Endothelial cell of umbilical vein (primary cell): ENCODE data around the gene CEP350. TPM values are rescaled to one million over a fixed set of nuclear protein-coding genes. Genes with fewer than 3 reads are reported as not detected.

Experiments used
- BruUV-seq: library from RNA; stranded (reverse); fragments of 400-500 nt; replicated peaks from 2 replicates; lab custom pipeline; 2021; lab: Mats Ljungman, UMichigan
- CTCF ChIA-PET: fragments of 300-600, 350-600 bp; sonication (Branson Sonifier 250); formaldehyde crosslinking; loops from one replicate; lab custom pipeline; 2021; ENCODE audit warnings: antibody characterized with exemption, inconsistent platforms; lab: Charles Lee
- POLR2A ChIA-PET: fragments of 300-600, 350-600 bp; sonication (Branson Sonifier 250); formaldehyde crosslinking; loops from one replicate; lab custom pipeline; 2021; ENCODE audit warnings: antibody characterized with exemption, inconsistent platforms; lab: Charles Lee
- DNase-seq: peaks from one replicate; pipeline ENCODE4 v3.0.0-alpha.2; 2011; ENCODE audit warnings: low read depth, low spot score
- FAIRE-seq: peaks from 2 replicates; lab custom pipeline; 2011; peaks lifted over from hg19 to GRCh38; lab: Jason Lieb, UNC
- H2AFZ ChIP-seq: 2 replicates; pipeline ENCODE4 v1.6.0; 2012; ENCODE audit warnings: low read depth, low read length, control low read depth, inconsistent platforms
- H3K27ac ChIP-seq: 2 replicates; pipeline ENCODE4 v1.5.1; 2011; ENCODE audit warnings: low read depth, mild to moderate bottlenecking, control low read depth, low read length, moderate library complexity; ENCODE audit not compliant: insufficient read depth
- H3K27me3 ChIP-seq, 2 experiments: 2 replicates each; pipeline versions ENCODE4 v1.6.0 to v1.6.1; 2011; ENCODE audit warnings: low read length in 2 of 2, mixed read lengths in 1 of 2; ENCODE audit not compliant: control insufficient read depth in 2 of 2, insufficient read depth in 2 of 2
- H3K36me3 ChIP-seq, 2 experiments: 2 replicates in 1 of 2; 3 replicates in 1 of 2; pipeline ENCODE4 v1.5.1; 2011; ENCODE audit warnings: low read length in 2 of 2, mild to moderate bottlenecking in 1 of 2, moderate library complexity in 1 of 2; ENCODE audit not compliant: control insufficient read depth in 2 of 2, insufficient read depth in 2 of 2; ENCODE audit errors: extremely low read depth in 1 of 2
- H3K4me1 ChIP-seq: 3 replicates; pipeline ENCODE4 v1.5.1; 2011; ENCODE audit warnings: mild to moderate bottlenecking, low read length; ENCODE audit not compliant: control insufficient read depth, insufficient read depth; ENCODE audit errors: extremely low read depth
- H3K4me2 ChIP-seq: 2 replicates; pipeline ENCODE4 v1.6.1; 2011; ENCODE audit warnings: low read length, control low read depth, mixed read lengths; ENCODE audit not compliant: insufficient read depth
- H3K4me3 ChIP-seq, 3 experiments: fragments of 200-600 bp in 1 of 3; sonication (generic), shearing (Covaris generic) in 1 of 3; replicated peaks in 1 of 3; 2 replicates each; pipeline ENCODE4 v1.5.1; 2011 to 2016; ENCODE audit warnings: control low read depth in 3 of 3, low read length in 3 of 3, mild to moderate bottlenecking in 2 of 3, inconsistent platforms in 1 of 3, low read depth in 1 of 3, moderate library complexity in 1 of 3; ENCODE audit not compliant: insufficient read depth in 1 of 3
- H3K79me2 ChIP-seq: 2 replicates; pipeline ENCODE4 v1.6.0; 2012; ENCODE audit warnings: low read length, inconsistent platforms; ENCODE audit not compliant: control insufficient read depth, insufficient read depth
- H3K9ac ChIP-seq: replicated peaks from 2 replicates; pipeline ENCODE3; 2011; ENCODE audit warnings: low read length, control low read depth; ENCODE audit not compliant: insufficient read depth; ENCODE audit errors: extremely low read depth
- H3K9me1 ChIP-seq: replicated peaks from 3 replicates; pipeline ENCODE4 v1.6.0; 2011; ENCODE audit warnings: mild to moderate bottlenecking, low read length; ENCODE audit not compliant: control insufficient read depth, insufficient read depth; ENCODE audit errors: extremely low read depth
- H3K9me3 ChIP-seq: replicated peaks from 2 replicates; pipeline ENCODE4 v1.5.1; 2012; ENCODE audit warnings: low read length, inconsistent platforms; ENCODE audit not compliant: control insufficient read depth, insufficient read depth
- H4K20me1 ChIP-seq: replicated peaks from 2 replicates; pipeline ENCODE3; 2011; ENCODE audit warnings: mild to moderate bottlenecking, low read length; ENCODE audit not compliant: control insufficient read depth, insufficient read depth; ENCODE audit errors: extremely low read depth
- EZH2 ChIP-seq: IDR thresholded peaks from 2 replicates; pipeline ENCODE4 v1.6.1; 2012; ENCODE audit warnings: borderline replicate concordance, low read depth, mild to moderate bottlenecking, moderate library complexity, low read length, inconsistent platforms; ENCODE audit not compliant: severe bottlenecking
- FOS ChIP-seq: IDR thresholded peaks from 2 replicates; pipeline ENCODE4 v1.6.1; 2011; ENCODE audit warnings: mild to moderate bottlenecking, low read length, moderate library complexity, borderline replicate concordance; ENCODE audit not compliant: insufficient read depth
- GATA2 ChIP-seq: IDR thresholded peaks from 2 replicates; pipeline ENCODE4 v1.7.0; 2011; ENCODE audit warnings: low read depth, mild to moderate bottlenecking, moderate library complexity, mixed read lengths, low read length; ENCODE audit not compliant: insufficient read length, insufficient read depth
- JUN ChIP-seq: IDR thresholded peaks from 2 replicates; pipeline ENCODE4 v1.6.1; 2011; ENCODE audit warnings: borderline replicate concordance, low read depth; ENCODE audit not compliant: insufficient read length, insufficient read depth
- MYC ChIP-seq: IDR thresholded peaks from one replicate; pipeline ENCODE4 v1.6.1; 2011; ENCODE audit warnings: mild to moderate bottlenecking, low read depth, low read length
- POLR2A ChIP-seq: IDR thresholded peaks from 2 replicates; pipeline ENCODE4 v1.6.1; 2012; ENCODE audit warnings: low read depth, mild to moderate bottlenecking, control low read depth, low read length
- POLR2AphosphoS5 ChIP-seq: IDR thresholded peaks from 2 replicates; pipeline ENCODE4 v1.6.1; 2012; ENCODE audit warnings: low read depth, mild to moderate bottlenecking, control low read depth, low read length, moderate library complexity; ENCODE audit not compliant: insufficient read depth
- dilution Hi-C: fragments of 300-500 bp; cut with MboI; formaldehyde crosslinking; loops from one replicate; pipeline ENCODE4 v1.15.0; 2019; ENCODE audit warnings: low sequenced_read_pairs; ENCODE audit not compliant: extremely low pct_ligation_motif_present
- intact Hi-C: fragments of 100-400 bp; cut with micrococcal nuclease; formaldehyde crosslinking; loops from one replicate; pipeline ENCODE4 v1.10.0; 2022
- polyA plus RNA-seq, 4 experiments: library from polyadenylated mRNA; depleted of rRNA in 3 of 4; stranded (reverse) in 3 of 4; unstranded in 1 of 4; fragments of >200 nt; gene quantifications; 2 replicates each; pipeline versions ENCODE4 v1.2.1 to v1.2.3, GENCODE V29; 2011 to 2012; ENCODE audit warnings: missing spikeins in 1 of 4
- total RNA-seq: library from RNA; stranded (reverse); gene quantifications from 2 replicates; pipeline ENCODE4 v1.2.3, GENCODE V29; 2021
- TF ChIP-seq, protein P1 (sequence below): IDR thresholded peaks from 2 replicates; pipeline ENCODE4 v1.6.1; 2011; ENCODE audit not compliant: insufficient read depth, insufficient read length
- TF ChIP-seq, protein P2 (sequence below), 2 donors: IDR thresholded peaks; 1 replicate in 1 of 2; 2 replicates in 1 of 2; pipeline ENCODE4 v1.5.1; 2011; ENCODE audit warnings: low read length in 2 of 2, mild to moderate bottlenecking in 2 of 2, moderate library complexity in 2 of 2, control low read depth in 1 of 2, inconsistent platforms in 1 of 2, low read depth in 1 of 2; ENCODE audit not compliant: insufficient read depth in 1 of 2; ENCODE audit errors: extremely low read depth in 1 of 2

CEP350 gene
- total and polyA plus RNA-seq, 2 donors (not counting 3 experiments of a cell fraction or from before 2014, with no cell fraction given) = 4.8 to 30.1 TPM

- H4K20me1 ChIP-seq = no peaks in the 10 kb centered on the region
- POLR2A ChIA-PET = no interaction called here
- no peaks in the 10 kb centered on the region for H3K9me1 ChIP-seq
- no peaks in the 10 kb centered on the region for H3K79me2 ChIP-seq
- peaks cover 6 to 8% of the 10 kb centered on the region in 2 experiments for H3K36me3 ChIP-seq
- DNase-seq (no peak), FAIRE-seq (no peak)
- no TSS peak for BruUV-seq
- H3K9ac ChIP-seq = no peak overlapping the region
- H3K4me2 ChIP-seq = no peak overlapping the region
- no peak overlapping the region for H3K27ac ChIP-seq
- no peaks in the 10 kb centered on the region for H3K4me1 ChIP-seq
- H2AFZ ChIP-seq = no peak overlapping the region
- H3K27me3 ChIP-seq = no peaks in the 10 kb centered on the region
- TF ChIP-seq JUN = no peak
- TF ChIP-seq GATA2 = no peak
- no peak for TF ChIP-seq FOS
- TF ChIP-seq POLR2A = no peak
- TF ChIP-seq, protein P1, sequence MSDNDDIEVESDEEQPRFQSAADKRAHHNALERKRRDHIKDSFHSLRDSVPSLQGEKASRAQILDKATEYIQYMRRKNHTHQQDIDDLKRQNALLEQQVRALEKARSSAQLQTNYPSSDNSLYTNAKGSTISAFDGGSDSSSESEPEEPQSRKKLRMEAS = no peak
- no peak for TF ChIP-seq EZH2
- no peak for TF ChIP-seq MYC
- TF ChIP-seq POLR2AphosphoS5 = no peak
- TF ChIP-seq, protein P2, sequence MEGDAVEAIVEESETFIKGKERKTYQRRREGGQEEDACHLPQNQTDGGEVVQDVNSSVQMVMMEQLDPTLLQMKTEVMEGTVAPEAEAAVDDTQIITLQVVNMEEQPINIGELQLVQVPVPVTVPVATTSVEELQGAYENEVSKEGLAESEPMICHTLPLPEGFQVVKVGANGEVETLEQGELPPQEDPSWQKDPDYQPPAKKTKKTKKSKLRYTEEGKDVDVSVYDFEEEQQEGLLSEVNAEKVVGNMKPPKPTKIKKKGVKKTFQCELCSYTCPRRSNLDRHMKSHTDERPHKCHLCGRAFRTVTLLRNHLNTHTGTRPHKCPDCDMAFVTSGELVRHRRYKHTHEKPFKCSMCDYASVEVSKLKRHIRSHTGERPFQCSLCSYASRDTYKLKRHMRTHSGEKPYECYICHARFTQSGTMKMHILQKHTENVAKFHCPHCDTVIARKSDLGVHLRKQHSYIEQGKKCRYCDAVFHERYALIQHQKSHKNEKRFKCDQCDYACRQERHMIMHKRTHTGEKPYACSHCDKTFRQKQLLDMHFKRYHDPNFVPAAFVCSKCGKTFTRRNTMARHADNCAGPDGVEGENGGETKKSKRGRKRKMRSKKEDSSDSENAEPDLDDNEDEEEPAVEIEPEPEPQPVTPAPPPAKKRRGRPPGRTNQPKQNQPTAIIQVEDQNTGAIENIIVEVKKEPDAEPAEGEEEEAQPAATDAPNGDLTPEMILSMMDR (IDR thresholded peaks at IDR 0.05; ENCODE audit: extremely low read depth in 1 of 2, insufficient read depth in 1 of 2, low read depth in 1 of 2, low read length in 2 of 2) = no peak
- CTCF ChIA-PET = interaction anchor here (1.6 kb wide), 1 partner anchor 115 kb away, joined by 3 read pairs; no protein-coding TSS in a partner anchor
- intact Hi-C loops = no loop called here
- no peak overlapping the region for H3K4me3 ChIP-seq
- no peaks in the 10 kb centered on the region for H3K9me3 ChIP-seq
- dilution Hi-C loops = no loop called here
These were observed 99.3 kb downstream of the CEP350 start for GRCh38 chr1:180053594-180054567.
